ENCODE measurements around the gene ZNF385B.

Gene ZNF385B

GRCh38 chr2:179559108-179559806 is 302.2 kb downstream of the ZNF385B start:
- in situ Hi-C loops (cut with HindIII; ENCODE audit: low sequenced_read_pairs), result no loop called here

GRCh38 chr2:179558010-179558934 is 303.1 kb downstream of the ZNF385B start:
- in situ Hi-C loops (cut with HindIII; ENCODE audit: low sequenced_read_pairs), result no loop called here

GRCh38 chr2:179556425-179556824 is 305.0 kb downstream of the ZNF385B start:
- in situ Hi-C loops (cut with HindIII; ENCODE audit: low sequenced_read_pairs), result no loop called here

- in situ Hi-C loops (cut with HindIII; ENCODE audit: low sequenced_read_pairs), result no loop called here
Measured at GRCh38 chr2:179555691-179556283, 305.6 kb downstream of the ZNF385B start.

GRCh38 chr2:179554639-179555386 is 306.6 kb downstream of the ZNF385B start:
- in situ Hi-C loops (cut with HindIII; ENCODE audit: low sequenced_read_pairs), result no loop called here

- in situ Hi-C loops (cut with HindIII; ENCODE audit: low sequenced_read_pairs), result no loop called here
Measured at GRCh38 chr2:179553382-179553781, 308.0 kb downstream of the ZNF385B start.

- in situ Hi-C loops (cut with HindIII; ENCODE audit: low sequenced_read_pairs), result no loop called here
Measured at GRCh38 chr2:179551539-179552045, 309.8 kb downstream of the ZNF385B start.

GRCh38 chr2:179550849-179551248 is 310.6 kb downstream of the ZNF385B start:
- in situ Hi-C loops (cut with HindIII; ENCODE audit: low sequenced_read_pairs), result no loop called here

GRCh38 chr2:179550214-179550613 is 311.2 kb downstream of the ZNF385B start:
- in situ Hi-C loops (cut with HindIII; ENCODE audit: low sequenced_read_pairs), result no loop called here

- in situ Hi-C loops (cut with HindIII; ENCODE audit: low sequenced_read_pairs), result no loop called here
Measured at GRCh38 chr2:179546656-179547055, 314.8 kb downstream of the ZNF385B start.

- in situ Hi-C loops (cut with HindIII; ENCODE audit: low sequenced_read_pairs), result no loop called here
Measured at GRCh38 chr2:179545024-179545423, 316.4 kb downstream of the ZNF385B start.

- in situ Hi-C loops (cut with HindIII; ENCODE audit: low sequenced_read_pairs), result no loop called here
Measured at GRCh38 chr2:179543361-179543901, 318.0 kb downstream of the ZNF385B start.

- in situ Hi-C loops (cut with HindIII; ENCODE audit: low sequenced_read_pairs), result no loop called here
Measured at GRCh38 chr2:179541586-179541985, 319.8 kb downstream of the ZNF385B start.

- in situ Hi-C loops (cut with HindIII; ENCODE audit: low sequenced_read_pairs), result no loop called here
Measured at GRCh38 chr2:179539124-179539511, 322.3 kb downstream of the ZNF385B start.

GRCh38 chr2:179538406-179539123 is 322.8 kb downstream of the ZNF385B start:
- in situ Hi-C loops (cut with HindIII; ENCODE audit: low sequenced_read_pairs), result no loop called here

GRCh38 chr2:179536185-179536584 is 325.2 kb downstream of the ZNF385B start:
- in situ Hi-C loops (cut with HindIII; ENCODE audit: low sequenced_read_pairs), result no loop called here

GRCh38 chr2:179533875-179534274 is 327.5 kb downstream of the ZNF385B start:
- in situ Hi-C loops (cut with HindIII; ENCODE audit: low sequenced_read_pairs), result no loop called here

GRCh38 chr2:179532863-179533278 is 328.5 kb downstream of the ZNF385B start:
- in situ Hi-C loops (cut with HindIII; ENCODE audit: low sequenced_read_pairs), result no loop called here

- in situ Hi-C loops (cut with HindIII; ENCODE audit: low sequenced_read_pairs), result no loop called here
Measured at GRCh38 chr2:179528576-179529069, 332.8 kb downstream of the ZNF385B start.

GRCh38 chr2:179525340-179525739 is 336.1 kb downstream of the ZNF385B start:
- in situ Hi-C loops (cut with HindIII; ENCODE audit: low sequenced_read_pairs), result no loop called here

Data from endothelial cell of hepatic sinusoid (primary cell).